HG03103 (cell line): Measurements from ENCODE around the gene MZT2A.
"Not testable (repeated sequence)": the region's sequence is repeated elsewhere in the genome, so short reads cannot be mapped to it uniquely, and the experiment has no call there.

Experiments used
- ATAC-seq: cut with Tn5 transposase; IDR thresholded peaks from one replicate; pipeline ENCODE4 v1.9.1; 2021; ENCODE audit warnings: low read depth; ENCODE audit not compliant: unreplicated experiment

Gene MZT2A

GRCh38 chr2:131521524-131521923 is 29.3 kb upstream of the MZT2A start:
- not testable (repeated sequence) for ATAC-seq

DNA sequence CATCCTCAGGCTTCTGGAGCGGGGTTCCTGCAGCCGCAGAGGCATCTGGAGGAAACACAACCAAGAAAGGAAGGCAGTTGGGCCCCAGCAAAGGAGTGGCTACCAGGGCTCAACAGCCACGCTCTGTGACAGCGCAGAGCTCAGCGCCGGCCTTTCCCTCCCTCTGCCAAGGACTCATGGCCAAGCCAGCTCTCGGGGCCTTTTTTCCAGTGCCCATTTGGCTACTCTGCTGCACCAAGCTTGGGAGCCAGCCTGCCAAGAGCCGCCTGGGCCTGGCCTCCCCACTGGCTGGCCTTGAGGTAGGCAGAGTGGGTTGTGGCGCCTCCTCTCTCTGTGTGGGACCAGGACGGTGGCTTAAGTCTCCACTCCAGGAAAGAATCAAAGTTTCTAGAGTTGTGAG is 28.3 kb upstream of the MZT2A start:
- ATAC-seq = no peak

- not testable (repeated sequence) for ATAC-seq
Measured at GRCh38 chr2:131519871-131520470, 27.8 kb upstream of the MZT2A start.

- no peak for ATAC-seq
Measured at GRCh38 chr2:131519466-131519865, 27.3 kb upstream of the MZT2A start.

GRCh38 chr2:131518531-131518930 is 26.3 kb upstream of the MZT2A start:
- ATAC-seq = not testable (repeated sequence)

DNA sequence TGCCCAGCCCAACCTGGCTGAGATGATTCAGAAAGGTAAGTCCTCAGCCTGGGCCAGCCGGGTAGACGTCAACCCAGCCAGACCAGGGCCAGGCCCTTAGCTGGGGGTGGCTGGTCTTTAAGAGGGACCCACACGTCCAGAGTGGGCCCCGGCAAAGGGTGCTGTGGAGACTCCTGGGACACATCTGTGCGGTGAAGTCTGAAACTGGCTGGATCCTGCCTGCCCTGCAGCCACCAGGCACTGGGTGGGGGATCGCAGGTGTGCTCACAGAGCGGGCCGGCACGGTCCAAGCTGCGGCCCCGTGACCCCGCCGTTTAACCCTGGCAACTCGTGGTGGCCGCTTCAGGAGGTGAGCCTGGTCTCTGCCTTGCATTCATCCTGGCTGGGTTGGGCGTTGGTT is 25.7 kb upstream of the MZT2A start:
- not testable (repeated sequence) for ATAC-seq

- ATAC-seq = no peak
Measured at GRCh38 chr2:131517106-131517831, 25.1 kb upstream of the MZT2A start.

DNA sequence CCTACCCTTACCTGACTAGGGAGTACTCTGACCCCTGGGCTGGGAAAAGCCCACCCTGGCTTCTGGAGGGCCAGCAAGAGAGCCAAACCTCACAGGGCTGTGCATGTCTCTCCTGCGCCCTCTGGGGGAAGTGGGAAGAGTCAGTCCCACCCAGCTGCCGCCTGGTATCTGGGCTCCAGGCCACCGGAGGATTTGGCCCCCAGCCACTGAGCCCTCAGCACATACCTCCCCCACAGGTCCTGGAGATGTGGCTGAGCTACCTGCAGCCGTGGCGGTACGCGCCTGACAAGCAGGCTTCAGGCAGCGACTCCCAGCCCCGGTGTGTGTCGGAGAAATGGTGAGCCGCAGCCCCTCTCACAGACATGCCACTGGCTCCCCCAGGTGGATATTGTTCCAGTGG is 24.4 kb upstream of the MZT2A start:
- not testable (repeated sequence) for ATAC-seq

DNA sequence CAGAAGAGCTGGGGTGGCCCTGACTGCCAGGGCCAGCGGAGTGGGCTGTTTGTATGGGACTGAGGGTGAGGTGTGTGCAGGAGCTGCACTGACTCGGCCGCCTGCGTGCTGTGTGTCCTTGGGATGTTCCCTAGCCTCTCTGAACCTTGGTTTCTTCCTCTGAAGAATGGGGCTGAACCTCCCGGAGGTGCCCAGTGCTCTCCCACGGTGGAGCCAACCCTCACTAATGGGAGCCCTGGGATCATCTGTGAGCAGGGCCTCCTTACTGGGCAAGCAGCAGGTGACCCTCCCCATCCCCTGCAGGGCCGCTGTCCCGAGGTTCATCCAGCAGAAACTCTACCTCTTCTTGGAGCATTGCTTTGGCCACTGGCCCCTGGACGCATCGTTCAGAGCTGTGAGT is 23.8 kb upstream of the MZT2A start:
- ATAC-seq = no peak

DNA sequence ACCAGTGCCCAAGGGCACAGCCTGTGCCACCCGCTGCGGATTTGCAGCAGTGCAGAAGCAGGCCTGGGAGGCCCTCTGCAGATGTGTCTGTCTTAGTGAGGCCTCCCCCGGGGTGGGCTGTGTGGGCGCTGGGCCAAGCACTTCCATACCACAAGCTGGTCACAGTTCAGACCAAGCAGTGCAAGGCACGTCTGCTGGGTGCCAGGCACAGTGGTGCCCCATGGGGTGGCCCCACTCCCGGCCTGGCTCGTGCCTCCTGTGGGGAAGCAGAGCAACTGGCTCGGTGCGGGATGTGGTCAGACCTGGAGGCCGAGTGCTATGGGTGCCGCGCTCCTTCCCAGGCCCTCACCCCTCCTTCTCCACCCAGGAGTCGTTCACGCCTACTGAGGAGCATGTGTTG is 23.0 kb upstream of the MZT2A start:
- not testable (repeated sequence) for ATAC-seq

DNA sequence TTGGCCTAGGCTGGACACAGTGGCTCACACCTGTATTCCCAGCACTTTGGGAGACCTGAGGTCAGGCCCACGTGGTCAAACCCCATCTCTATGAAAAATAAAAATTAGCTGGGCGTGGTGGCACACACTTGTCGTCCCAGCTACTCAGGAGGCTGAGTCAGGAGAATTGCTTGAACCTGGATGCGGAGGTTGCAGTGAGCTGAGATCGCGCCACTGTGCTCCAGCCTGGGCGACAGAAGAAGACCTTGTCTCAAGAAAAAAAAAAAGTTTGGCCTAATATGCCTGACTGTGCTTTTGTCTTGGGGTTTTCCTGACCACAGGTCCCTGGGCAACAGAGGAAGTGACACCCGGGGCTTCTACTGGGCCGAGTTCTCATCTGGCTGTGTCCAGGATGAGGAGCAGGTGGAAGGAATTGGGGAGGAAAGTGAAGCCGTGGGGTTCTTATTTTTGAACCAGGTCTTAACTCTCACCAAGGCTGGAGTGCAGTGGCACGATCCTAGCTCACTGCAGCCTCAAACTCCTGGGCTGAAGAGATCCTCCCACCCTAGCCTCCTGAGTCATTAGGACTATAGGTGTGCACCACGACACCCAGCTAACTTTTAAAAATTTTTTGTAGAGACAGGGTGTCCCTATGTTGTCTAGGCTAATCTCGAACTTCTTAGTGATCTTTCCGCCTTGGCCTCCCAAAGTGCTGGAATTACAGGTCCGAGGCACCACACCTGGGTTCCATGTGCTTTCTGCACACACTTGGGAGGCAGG is 22.4 kb upstream of the MZT2A start:
- ATAC-seq = peak; percentile 62

GRCh38 chr2:131511969-131512870 is 20.0 kb upstream of the MZT2A start:
- ATAC-seq = not testable (repeated sequence)

DNA sequence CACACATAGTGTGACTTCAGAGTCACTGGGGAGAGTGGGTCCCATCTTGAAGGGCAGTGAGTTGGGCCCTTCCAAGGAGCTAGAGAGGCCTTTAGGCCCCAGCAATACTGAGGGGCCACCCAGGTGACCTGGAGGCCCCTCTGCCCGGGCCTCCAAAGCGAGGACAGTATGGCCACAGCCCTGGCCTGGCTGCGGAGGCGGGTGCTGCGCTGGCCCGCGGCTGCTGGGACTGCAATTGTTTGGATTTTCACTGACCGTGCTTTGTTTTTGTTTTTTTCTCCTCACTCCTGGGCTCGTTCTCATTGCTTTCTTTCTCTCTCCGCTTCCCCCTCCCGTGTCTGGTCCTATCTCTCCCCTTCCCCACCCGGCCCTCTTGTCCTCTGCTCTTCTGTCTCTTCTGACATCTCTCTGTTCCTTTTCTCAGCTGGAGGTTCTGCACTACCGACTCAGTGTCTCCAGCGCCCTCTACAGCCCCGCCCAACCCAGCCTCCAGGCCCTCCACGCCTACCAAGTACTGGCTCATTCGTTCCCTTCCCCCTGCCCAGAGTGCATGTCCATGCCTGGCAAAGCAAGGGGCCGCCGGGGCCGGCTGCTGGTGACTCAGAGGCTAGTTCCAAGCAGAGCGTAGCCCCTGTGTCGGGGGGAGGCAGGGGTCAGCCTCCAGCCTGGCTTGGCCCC is 19.2 kb upstream of the MZT2A start:
- not testable (repeated sequence) for ATAC-seq

DNA sequence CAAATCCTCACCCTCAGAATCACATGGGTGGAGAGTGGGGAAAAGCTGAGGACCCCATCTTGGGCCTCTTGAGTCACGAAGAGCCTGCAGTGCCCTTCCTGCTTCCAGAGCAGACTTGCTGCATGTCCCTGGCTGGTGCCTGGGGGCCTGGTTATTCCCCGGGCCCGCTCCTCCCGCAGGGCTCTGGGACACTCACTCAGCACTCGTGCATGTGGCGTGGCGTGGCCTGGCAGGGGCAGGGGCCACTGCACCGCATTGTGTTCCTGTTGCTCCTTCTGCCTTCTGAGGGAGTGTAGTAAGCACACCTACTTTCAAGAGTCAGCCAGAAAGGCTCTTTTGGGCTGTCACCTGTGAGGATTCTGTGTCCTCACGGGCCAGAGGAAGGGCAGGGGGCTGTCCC is 17.4 kb upstream of the MZT2A start:
- ATAC-seq = no peak

DNA sequence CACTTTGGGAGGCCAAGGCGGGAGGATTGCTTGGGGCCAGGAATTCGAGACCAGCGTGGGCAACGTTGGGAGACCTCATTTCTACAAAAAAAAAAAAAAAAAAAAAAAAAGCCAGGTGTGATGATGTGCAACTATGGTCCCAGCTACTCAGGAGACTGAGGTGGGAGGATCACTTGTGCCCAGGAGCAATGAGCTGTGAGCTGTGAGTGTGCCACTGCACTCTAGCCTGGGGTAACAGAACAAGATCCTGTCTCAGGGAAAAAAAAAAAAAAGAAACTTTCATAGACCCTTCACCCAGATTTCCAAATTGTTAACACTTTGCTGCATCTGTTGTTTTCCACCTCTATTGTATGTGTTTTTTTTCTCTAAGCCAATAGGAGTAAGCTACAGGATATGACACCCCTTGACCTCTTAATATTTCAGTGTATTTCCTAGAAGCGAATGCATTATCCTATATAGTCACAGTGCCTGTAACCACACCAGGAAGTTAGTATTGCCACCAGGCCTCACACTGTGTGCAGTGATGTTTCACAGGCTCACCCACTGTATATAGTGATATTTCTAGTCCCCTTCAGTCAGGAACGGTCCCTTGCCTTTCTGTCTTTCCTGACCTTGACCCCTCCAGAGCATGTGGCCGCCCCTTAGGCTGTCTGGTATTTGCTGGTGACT is 12.0 kb upstream of the MZT2A start:
- ATAC-seq = not testable (repeated sequence)

DNA sequence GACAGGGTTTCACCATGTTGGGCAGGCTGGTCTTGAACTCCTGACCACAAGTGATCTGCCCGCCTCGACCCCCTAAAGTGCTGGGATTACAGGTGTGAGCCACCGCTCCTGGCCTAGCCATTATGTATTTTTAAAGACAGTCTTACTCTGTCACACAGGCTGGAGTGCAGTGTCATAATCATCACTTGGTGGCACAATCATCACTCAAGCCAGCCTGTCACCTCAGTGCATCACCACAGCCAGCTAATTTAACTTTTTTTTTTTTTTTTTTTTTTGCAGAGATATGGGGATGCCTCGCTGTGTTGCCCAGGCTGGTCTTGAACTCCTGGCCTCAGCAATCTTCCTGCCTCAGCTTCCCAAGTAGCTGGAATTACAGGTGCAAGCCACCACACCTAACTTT is 11.4 kb upstream of the MZT2A start:
- not testable (repeated sequence) for ATAC-seq

- peak; percentile 93 for ATAC-seq
Measured at GRCh38 chr2:131498321-131498973, 6.2 kb upstream of the MZT2A start.

DNA sequence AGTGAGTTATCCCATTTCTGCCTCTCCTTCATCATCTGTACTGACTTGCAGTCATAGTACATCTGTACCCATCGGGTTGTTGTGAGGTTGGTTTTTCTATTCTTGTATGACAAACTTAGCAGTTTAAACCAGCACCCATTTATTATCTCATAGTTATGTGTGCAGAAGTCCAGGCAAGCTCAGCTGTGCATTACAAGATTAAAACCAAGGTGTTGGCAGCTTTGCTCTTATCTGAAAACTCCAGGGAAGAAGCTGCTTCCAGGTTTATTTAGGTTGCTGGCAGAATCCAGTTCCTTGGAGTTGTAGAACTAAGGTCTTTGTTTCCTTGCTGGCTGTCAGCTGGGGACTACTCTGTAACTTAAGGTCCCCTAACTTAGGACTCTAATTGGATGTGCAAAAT is 3.3 kb upstream of the MZT2A start:
- ATAC-seq = not testable (repeated sequence)
